ENCODE measurements around the gene CLIC3.

DNA sequence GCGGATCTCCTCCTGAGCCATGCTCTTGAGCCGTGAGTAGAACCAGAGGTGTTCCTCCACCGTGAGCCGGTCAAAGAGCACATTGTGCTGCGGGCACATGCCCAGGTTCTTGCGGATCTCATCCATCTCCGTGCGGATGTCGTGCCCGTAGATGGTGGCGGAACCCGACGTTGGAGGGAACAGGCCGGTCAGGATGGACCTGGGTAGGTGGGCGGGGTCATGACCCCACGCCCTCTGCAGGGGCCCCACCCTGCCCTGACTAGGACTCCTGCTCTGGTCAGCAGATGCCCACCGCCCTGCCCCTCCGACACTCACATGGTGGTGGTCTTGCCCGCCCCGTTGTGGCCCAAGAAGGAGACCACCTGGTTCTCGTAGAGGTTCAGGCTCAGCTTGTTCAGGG, 19.6 kb upstream of the CLIC3 start:
- TF ChIP-seq, protein P1, sequence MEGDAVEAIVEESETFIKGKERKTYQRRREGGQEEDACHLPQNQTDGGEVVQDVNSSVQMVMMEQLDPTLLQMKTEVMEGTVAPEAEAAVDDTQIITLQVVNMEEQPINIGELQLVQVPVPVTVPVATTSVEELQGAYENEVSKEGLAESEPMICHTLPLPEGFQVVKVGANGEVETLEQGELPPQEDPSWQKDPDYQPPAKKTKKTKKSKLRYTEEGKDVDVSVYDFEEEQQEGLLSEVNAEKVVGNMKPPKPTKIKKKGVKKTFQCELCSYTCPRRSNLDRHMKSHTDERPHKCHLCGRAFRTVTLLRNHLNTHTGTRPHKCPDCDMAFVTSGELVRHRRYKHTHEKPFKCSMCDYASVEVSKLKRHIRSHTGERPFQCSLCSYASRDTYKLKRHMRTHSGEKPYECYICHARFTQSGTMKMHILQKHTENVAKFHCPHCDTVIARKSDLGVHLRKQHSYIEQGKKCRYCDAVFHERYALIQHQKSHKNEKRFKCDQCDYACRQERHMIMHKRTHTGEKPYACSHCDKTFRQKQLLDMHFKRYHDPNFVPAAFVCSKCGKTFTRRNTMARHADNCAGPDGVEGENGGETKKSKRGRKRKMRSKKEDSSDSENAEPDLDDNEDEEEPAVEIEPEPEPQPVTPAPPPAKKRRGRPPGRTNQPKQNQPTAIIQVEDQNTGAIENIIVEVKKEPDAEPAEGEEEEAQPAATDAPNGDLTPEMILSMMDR (IDR thresholded peaks at IDR 0.05) = no peak
- TF ChIP-seq EZH2 (IDR thresholded peaks at IDR 0.05; ENCODE audit: borderline replicate concordance, insufficient read depth, low read depth, low read length, poor library complexity, severe bottlenecking) = no peak

Measured in B cell (primary cell).